NT2/D1 (cell line): Measurements from ENCODE around the gene PPIH.
"Not testable (repeated sequence)": the region's sequence is repeated elsewhere in the genome, so short reads cannot be mapped to it uniquely, and the experiment has no call there.

Experiments used
- DNase-seq: peaks from one replicate; pipeline ENCODE4 v3.0.0-alpha.2; 2011; ENCODE audit warnings: low read depth, low spot score
- H3K27me3 ChIP-seq: 2 replicates; pipeline ENCODE4 v1.6.0; 2011; ENCODE audit warnings: mild to moderate bottlenecking; ENCODE audit not compliant: insufficient read length, insufficient read depth
- H3K36me3 ChIP-seq: 2 replicates; pipeline ENCODE4 v1.6.1; 2011; ENCODE audit warnings: mild to moderate bottlenecking, low read length, mixed read lengths; ENCODE audit not compliant: insufficient read depth, insufficient read length
- H3K4me1 ChIP-seq: 2 replicates; pipeline ENCODE4 v1.5.1; 2011; ENCODE audit not compliant: insufficient read depth, insufficient read length
- H3K4me3 ChIP-seq: 2 replicates; pipeline ENCODE4 v1.5.1; 2011; ENCODE audit warnings: low read depth; ENCODE audit not compliant: insufficient read length
- H3K9ac ChIP-seq: 2 replicates; pipeline ENCODE4 v1.6.0; 2011; ENCODE audit warnings: low read depth; ENCODE audit not compliant: insufficient read length
- H3K9me3 ChIP-seq: 2 replicates; pipeline ENCODE4 v1.5.1; 2011; ENCODE audit warnings: mild to moderate bottlenecking, low read length; ENCODE audit not compliant: insufficient read depth
- SUZ12 ChIP-seq: IDR thresholded peaks from 2 replicates; pipeline ENCODE4 v1.6.1; 2011; ENCODE audit not compliant: insufficient read length, insufficient read depth; ENCODE audit errors: extremely low read depth
- YY1 ChIP-seq: IDR thresholded peaks from 2 replicates; pipeline ENCODE4 v1.6.1; 2011; ENCODE audit not compliant: insufficient read length, insufficient read depth
- ZNF274 ChIP-seq: IDR thresholded peaks from 2 replicates; pipeline ENCODE4 v1.6.1; 2011; ENCODE audit warnings: mild to moderate bottlenecking, low read depth, low read length

Gene PPIH

GRCh38 chr1:42657981-42658876, at the start of gene PPIH:
Gene PPIH (plus strand): TSS chr1:42658423. CDS start chr1:42658447, 24 bp downstream.
- H3K4me1 ChIP-seq: no peaks in the 10 kb centered on the region
- H3K9ac ChIP-seq: peak within 1 kb of the TSS; percentile 97
- peak; percentile 76 for TF ChIP-seq YY1
- no peak for TF ChIP-seq SUZ12
- no peak for TF ChIP-seq ZNF274
- DNase-seq: peak; percentile 97
- no peaks in the 10 kb centered on the region for H3K27me3 ChIP-seq
- H3K36me3 ChIP-seq: peaks cover 40% of the 10 kb centered on the region
- peak within 1 kb of the TSS; percentile 98 for H3K4me3 ChIP-seq
- H3K9me3 ChIP-seq: no peaks in the 10 kb centered on the region

DNA sequence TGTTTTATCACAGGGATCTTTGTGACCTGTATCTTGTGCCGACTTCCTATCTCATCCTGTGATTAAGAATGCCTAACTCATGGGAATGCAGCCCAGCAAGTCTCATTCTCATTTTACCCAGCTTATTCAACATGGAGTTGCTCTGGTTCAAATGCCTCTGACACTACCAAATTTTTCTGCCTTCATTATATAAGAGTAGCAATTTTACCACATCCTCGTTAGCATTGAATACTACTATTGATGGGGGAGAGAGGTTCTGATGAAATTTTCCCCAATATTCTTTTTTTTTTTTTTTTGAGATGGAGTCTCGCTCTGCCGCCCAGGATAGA, 44.5 kb upstream of the PPIH start:
- Histone ChIP-seq H3K9ac (no peak overlapping the region), H3K36me3 (no peaks in the 10 kb centered on the region), H3K27me3 (no peaks in the 10 kb centered on the region), H3K4me1 (no peaks in the 10 kb centered on the region), H3K4me3 (no peak overlapping the region), H3K9me3 (peaks cover 8% of the 10 kb centered on the region; the same call in 1 of the 2 replicates)
- TF ChIP-seq YY1: no peak
- no peak for TF ChIP-seq ZNF274
- no peak for TF ChIP-seq SUZ12
- DNase-seq: no peak

GRCh38 chr1:42618866-42619265, 39.4 kb upstream of the PPIH start:
- H3K4me1 ChIP-seq: no peaks in the 10 kb centered on the region
- no peaks in the 10 kb centered on the region for H3K27me3 ChIP-seq
- peaks cover 8% of the 10 kb centered on the region; the same call in 1 of the 2 replicates for H3K9me3 ChIP-seq
- H3K4me3 ChIP-seq: no peak overlapping the region
- DNase-seq: no peak
- TF ChIP-seq SUZ12: no peak
- TF ChIP-seq ZNF274: no peak
- no peak for TF ChIP-seq YY1
- no peaks in the 10 kb centered on the region for H3K36me3 ChIP-seq
- H3K9ac ChIP-seq: no peak overlapping the region

- Histone ChIP-seq H3K9me3 (no peaks in the 10 kb centered on the region), H3K27me3 (no peaks in the 10 kb centered on the region), H3K4me3 (no peak overlapping the region), H3K9ac (no peak overlapping the region), H3K36me3 (no peaks in the 10 kb centered on the region), H3K4me1 (no peaks in the 10 kb centered on the region)
- TF ChIP-seq ZNF274 (no peak), YY1 (no peak), SUZ12 (no peak)
- DNase-seq: no peak
These were observed 37.9 kb upstream of the PPIH start for GRCh38 chr1:42620307-42620706.

DNA sequence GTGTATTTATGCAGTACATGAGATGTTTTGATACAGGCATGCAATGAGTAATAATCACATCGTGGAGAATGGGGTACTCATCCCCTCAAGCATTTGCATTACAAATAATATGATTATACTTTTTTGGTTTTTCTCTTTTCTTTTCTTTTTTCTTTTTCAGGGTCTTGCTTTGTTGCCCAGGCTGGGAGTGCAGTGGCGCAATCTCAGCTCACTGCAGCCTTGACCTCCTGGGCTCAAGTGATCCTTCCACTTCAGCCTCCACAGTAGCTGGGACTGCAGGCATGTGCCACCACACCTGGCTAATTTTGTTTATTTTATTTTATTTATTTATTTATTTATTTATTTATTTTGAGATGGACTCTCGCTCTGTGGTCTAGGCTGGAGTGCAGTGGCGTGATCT, 37.0 kb upstream of the PPIH start:
- not testable (repeated sequence) for H3K9ac ChIP-seq, DNase-seq, H3K4me1 ChIP-seq, H3K36me3 ChIP-seq, H3K4me3 ChIP-seq, H3K27me3 ChIP-seq, H3K9me3 ChIP-seq

GRCh38 chr1:42627205-42627604, 31.0 kb upstream of the PPIH start:
- H3K27me3 ChIP-seq, H3K4me3 ChIP-seq, H3K36me3 ChIP-seq, H3K9ac ChIP-seq, DNase-seq, H3K4me1 ChIP-seq, H3K9me3 ChIP-seq: not testable (repeated sequence)

GRCh38 chr1:42639116-42639515, 19.1 kb upstream of the PPIH start:
- no peaks in the 10 kb centered on the region for H3K27me3 ChIP-seq
- no peak overlapping the region for H3K4me3 ChIP-seq
- no peak for DNase-seq
- TF ChIP-seq ZNF274: no peak
- no peak for TF ChIP-seq SUZ12
- TF ChIP-seq YY1: no peak
- no peaks in the 10 kb centered on the region for H3K36me3 ChIP-seq
- H3K4me1 ChIP-seq: no peaks in the 10 kb centered on the region
- H3K9ac ChIP-seq: no peak overlapping the region
- H3K9me3 ChIP-seq: no peaks in the 10 kb centered on the region

DNA sequence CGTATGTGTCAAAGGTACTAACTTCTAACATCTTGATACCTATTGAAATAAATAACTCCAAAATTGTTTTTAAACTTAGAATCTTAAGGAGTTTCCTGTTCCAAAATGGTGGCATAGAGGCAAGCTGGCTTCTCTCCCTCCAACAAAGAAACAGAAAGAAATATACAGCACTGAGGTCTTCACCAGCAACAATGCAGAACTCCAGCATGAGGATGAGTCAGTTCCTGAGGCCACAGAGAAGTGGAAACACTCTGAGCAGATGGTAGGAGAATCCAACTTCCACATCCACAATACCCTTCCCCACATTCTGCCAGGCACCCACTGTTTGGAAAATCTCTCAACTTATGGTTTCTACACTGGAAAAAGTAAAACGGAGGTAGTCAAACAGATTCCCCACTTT, 12.2 kb upstream of the PPIH start:
- no peaks in the 10 kb centered on the region for H3K27me3 ChIP-seq
- no peak for DNase-seq
- no peaks in the 10 kb centered on the region for H3K36me3 ChIP-seq
- no peaks in the 10 kb centered on the region for H3K9me3 ChIP-seq
- no peak overlapping the region for H3K9ac ChIP-seq
- TF ChIP-seq ZNF274 (no peak), YY1 (no peak), SUZ12 (no peak)
- H3K4me3 ChIP-seq: no peak overlapping the region
- H3K4me1 ChIP-seq: no peaks in the 10 kb centered on the region
